OCI-LY1 (cell line): ENCODE measurements around the gene FNBP1.

Experiments used
- H2AFZ ChIP-seq: fragments of 200-600 bp; sonication (generic), shearing (Covaris generic); 2 replicates; pipeline ENCODE4 v1.6.0; 2014; ENCODE audit warnings: antibody characterized with exemption, mild to moderate bottlenecking, low read length
- H3F3A ChIP-seq: fragments of 200-600 bp; sonication (generic), shearing (Covaris generic); 2 replicates; pipeline ENCODE4 v1.6.0; 2014; ENCODE audit warnings: mild to moderate bottlenecking, antibody characterized with exemption, low read length, moderate library complexity; ENCODE audit not compliant: insufficient read depth
- H3K27ac ChIP-seq: fragments of 200-600 bp; sonication (generic); 2 replicates; pipeline ENCODE4 v1.5.1; 2014; ENCODE audit warnings: low read length, mixed run types, mild to moderate bottlenecking, low read depth; ENCODE audit not compliant: poor library complexity, severe bottlenecking
- H3K27me3 ChIP-seq: fragments of 200-600 bp; sonication (generic); 2 replicates; pipeline ENCODE4 v1.6.0; 2014; ENCODE audit warnings: antibody characterized with exemption, mild to moderate bottlenecking, low read length, moderate library complexity; ENCODE audit not compliant: insufficient read depth
- H3K36me3 ChIP-seq: fragments of 200-600 bp; sonication (generic); 2 replicates; pipeline ENCODE4 v1.6.1; 2014; ENCODE audit warnings: mild to moderate bottlenecking, antibody characterized with exemption, low read length, moderate library complexity, mixed read lengths; ENCODE audit not compliant: insufficient read depth
- H3K4me1 ChIP-seq: fragments of 200-600 bp; sonication (generic); 2 replicates; pipeline ENCODE4 v1.5.1; 2014; ENCODE audit warnings: mild to moderate bottlenecking, low read length, moderate library complexity; ENCODE audit not compliant: insufficient read depth, severe bottlenecking
- H3K4me2 ChIP-seq: fragments of 200-600 bp; sonication (generic), shearing (Covaris generic); 2 replicates; pipeline ENCODE4 v1.6.1; 2014; ENCODE audit warnings: low read length
- H3K4me3 ChIP-seq: fragments of 200-600 bp; sonication (generic); 2 replicates; pipeline ENCODE4 v1.5.1; 2014; ENCODE audit warnings: low read length, low read depth, mild to moderate bottlenecking, mixed read lengths; ENCODE audit not compliant: poor library complexity, severe bottlenecking
- H3K79me2 ChIP-seq: fragments of 200-600 bp; shearing (Covaris generic); 2 replicates; pipeline ENCODE4 v1.6.1; 2016; ENCODE audit warnings: mixed run types, low read length, mixed read lengths; ENCODE audit not compliant: insufficient read depth
- H3K9ac ChIP-seq: fragments of 200-600 bp; sonication (generic), shearing (Covaris generic); 2 replicates; pipeline ENCODE4 v1.6.1; 2014; ENCODE audit warnings: mild to moderate bottlenecking, low read length, mixed read lengths
- H3K9me2 ChIP-seq: fragments of 200-600 bp; sonication (generic), shearing (Covaris generic); 2 replicates; pipeline ENCODE4 v1.6.1; 2014; ENCODE audit warnings: low read depth, mild to moderate bottlenecking, low read length, mixed read lengths
- H3K9me3 ChIP-seq: fragments of 200-600 bp; shearing (Covaris generic); 2 replicates; pipeline ENCODE4 v1.6.1; 2014; ENCODE audit warnings: low read length, mixed read lengths
- H4K20me1 ChIP-seq: fragments of 200-600 bp; sonication (generic), shearing (Covaris generic); 2 replicates; pipeline ENCODE4 v1.6.0; 2016; ENCODE audit warnings: mild to moderate bottlenecking, low read length; ENCODE audit not compliant: insufficient read depth
- CTCF ChIP-seq: fragments of 200-600 bp; sonication (generic), shearing (Covaris generic); IDR thresholded peaks from 2 replicates; pipeline ENCODE4 v1.5.1; 2017; ENCODE audit warnings: mild to moderate bottlenecking, antibody characterized with exemption, low read length, moderate library complexity, mixed read lengths
- EZH2 ChIP-seq: fragments of 200-600 bp; sonication (generic), shearing (Covaris generic); IDR thresholded peaks from 2 replicates; pipeline ENCODE4 v1.8.0; 2017; ENCODE audit warnings: borderline replicate concordance, mixed run types, mild to moderate bottlenecking, antibody characterized with exemption, low read length, moderate library complexity, mixed read lengths

Gene FNBP1

GRCh38 chr9:130041648-130042405, 1.2 kb downstream of the FNBP1 start:
- H3K4me3 ChIP-seq: peak overlapping the region; percentile 88
- no peaks in the 10 kb centered on the region for H3F3A ChIP-seq
- H3K9me2 ChIP-seq: no peaks in the 10 kb centered on the region
- peaks cover 3% of the 10 kb centered on the region; the same call in 1 of the 2 replicates for H3K27me3 ChIP-seq
- no peak for TF ChIP-seq CTCF
- TF ChIP-seq EZH2: no peak
- H3K36me3 ChIP-seq: no peaks in the 10 kb centered on the region
- H3K4me2 ChIP-seq: peak overlapping the region; percentile 80
- H4K20me1 ChIP-seq: no peaks in the 10 kb centered on the region
- peaks cover 54% of the 10 kb centered on the region for H3K4me1 ChIP-seq
- no peaks in the 10 kb centered on the region for H3K9me3 ChIP-seq
- H3K79me2 ChIP-seq: no peaks in the 10 kb centered on the region
- H2AFZ ChIP-seq: no peak overlapping the region
- H3K9ac ChIP-seq: peak overlapping the region; percentile 71
- no peak overlapping the region for H3K27ac ChIP-seq

GRCh38 chr9:130040984-130041647, 1.9 kb downstream of the FNBP1 start:
- no peak overlapping the region; the same call in 1 of the 2 replicates for H3K9ac ChIP-seq
- H3K4me2 ChIP-seq: peak overlapping the region; percentile 7; the same call in 1 of the 2 replicates
- H3K4me1 ChIP-seq: peaks cover 54% of the 10 kb centered on the region
- no peak overlapping the region for H3K27ac ChIP-seq
- no peaks in the 10 kb centered on the region for H3K36me3 ChIP-seq
- no peak for TF ChIP-seq CTCF
- no peak for TF ChIP-seq EZH2
- H3K9me2 ChIP-seq: no peaks in the 10 kb centered on the region
- peaks cover 3% of the 10 kb centered on the region; the same call in 1 of the 2 replicates for H3K27me3 ChIP-seq
- peak overlapping the region; percentile 88 for H3K4me3 ChIP-seq
- no peak overlapping the region for H2AFZ ChIP-seq
- no peaks in the 10 kb centered on the region for H3F3A ChIP-seq
- no peaks in the 10 kb centered on the region for H4K20me1 ChIP-seq
- H3K9me3 ChIP-seq: no peaks in the 10 kb centered on the region
- H3K79me2 ChIP-seq: no peaks in the 10 kb centered on the region

GRCh38 chr9:130039528-130040147, 3.4 kb downstream of the FNBP1 start:
- no peaks in the 10 kb centered on the region for H3K36me3 ChIP-seq
- H3K4me2 ChIP-seq: peak overlapping the region; percentile 38; the same call in 1 of the 2 replicates
- H3K4me1 ChIP-seq: peaks cover 43% of the 10 kb centered on the region
- TF ChIP-seq EZH2 (no peak), CTCF (no peak)
- H2AFZ ChIP-seq: no peak overlapping the region
- H3K27ac ChIP-seq: peak overlapping the region; percentile 25
- H3F3A ChIP-seq: no peaks in the 10 kb centered on the region
- H3K9me3 ChIP-seq: no peaks in the 10 kb centered on the region
- no peaks in the 10 kb centered on the region for H4K20me1 ChIP-seq
- no peaks in the 10 kb centered on the region for H3K79me2 ChIP-seq
- H3K9me2 ChIP-seq: no peaks in the 10 kb centered on the region
- peaks cover 8% of the 10 kb centered on the region; the same call in 1 of the 2 replicates for H3K27me3 ChIP-seq
- H3K9ac ChIP-seq: no peak overlapping the region
- H3K4me3 ChIP-seq: peak overlapping the region; percentile 28
